H1 (cell line): ENCODE results near the gene HSF5. TPM values are rescaled to one million over a fixed set of nuclear protein-coding genes. Genes with fewer than 3 reads are reported as not detected.
A peak's percentile ranks its signal among the peaks of the same experiment; 100 is the strongest.

Experiments used
- CTCF ChIA-PET: fragments of 300-600 bp; sonication (Branson Sonifier 250); formaldehyde crosslinking; loops from one replicate; lab custom pipeline; 2021; ENCODE audit not compliant: partially characterized antibody; lab: Charles Lee
- POLR2A ChIA-PET: fragments of 300-600 bp; sonication (Branson Sonifier 250); formaldehyde crosslinking; loops from one replicate; lab custom pipeline; 2021; ENCODE audit warnings: inconsistent platforms; ENCODE audit not compliant: partially characterized antibody; lab: Charles Lee
- DNase-seq, 2 experiments: peaks; one replicate each; pipeline versions ENCODE4 v3.0.0 to v3.0.0-alpha.2; 2010 to 2022; ENCODE audit warnings: low spot score in 2 of 2, low read depth in 1 of 2, mixed read lengths in 1 of 2
- FAIRE-seq: peaks from 2 replicates; lab custom pipeline; 2011; peaks lifted over from hg19 to GRCh38; lab: Jason Lieb, UNC
- H2AFZ ChIP-seq: 2 replicates; pipeline ENCODE4 v1.8.1; 2012; ENCODE audit warnings: low read length, inconsistent platforms
- H2AK5ac ChIP-seq: 2 replicates; pipeline ENCODE4 v1.6.1; 2013; ENCODE audit warnings: low read depth, low read length
- H2BK120ac ChIP-seq: replicated peaks from 2 replicates; pipeline ENCODE3; 2013; ENCODE audit warnings: low read depth, low read length, inconsistent platforms
- H2BK12ac ChIP-seq: 2 replicates; pipeline ENCODE4 v1.6.1; 2013; ENCODE audit warnings: low read depth, low read length
- H2BK15ac ChIP-seq: 2 replicates; pipeline ENCODE4 v1.6.1; 2013; ENCODE audit warnings: low read length
- H2BK20ac ChIP-seq: 2 replicates; pipeline ENCODE4 v1.6.1; 2013; ENCODE audit warnings: low read length
- H2BK5ac ChIP-seq: 2 replicates; pipeline ENCODE4 v1.6.1; 2013; ENCODE audit warnings: low read depth, low read length
- H3K14ac ChIP-seq: 2 replicates; pipeline ENCODE4 v1.6.1; 2013; ENCODE audit warnings: inconsistent platforms; ENCODE audit not compliant: insufficient read length
- H3K18ac ChIP-seq: 2 replicates; pipeline ENCODE4 v1.6.1; 2013; ENCODE audit warnings: low read length; ENCODE audit errors: extremely low read depth
- H3K23ac ChIP-seq: 2 replicates; pipeline ENCODE4 v1.6.1; 2013; ENCODE audit warnings: inconsistent platforms; ENCODE audit not compliant: insufficient read length
- H3K23me2 ChIP-seq: 2 replicates; pipeline ENCODE4 v1.6.1; 2013; ENCODE audit warnings: low read depth, low read length
- H3K27ac ChIP-seq: 2 replicates; pipeline ENCODE4 v1.6.1; 2011; ENCODE audit warnings: low read depth, low read length, inconsistent platforms
- H3K27me3 ChIP-seq, 4 experiments: replicated peaks in 1 of 4; 1 replicate in 1 of 4; 2 replicates in 3 of 4; pipeline versions ENCODE4 v1.6.1 to v1.8.1; 2011 to 2013; ENCODE audit warnings: low read length in 3 of 4, mild to moderate bottlenecking in 3 of 4, inconsistent platforms in 2 of 4, mixed read lengths in 2 of 4, moderate library complexity in 1 of 4; ENCODE audit not compliant: control insufficient read depth in 3 of 4, insufficient read depth in 3 of 4; ENCODE audit errors: extremely low read depth in 1 of 4
- H3K36me3 ChIP-seq, 4 experiments: 2 replicates each; pipeline versions ENCODE4 v1.6.1 to v1.8.1; 2011 to 2013; ENCODE audit warnings: mild to moderate bottlenecking in 4 of 4, low read length in 3 of 4, moderate library complexity in 2 of 4, control low read depth in 1 of 4, inconsistent platforms in 1 of 4; ENCODE audit not compliant: insufficient read depth in 4 of 4, control insufficient read depth in 2 of 4
- H3K4ac ChIP-seq: replicated peaks from 2 replicates; pipeline ENCODE3; 2013; ENCODE audit warnings: low read length, low read depth, mixed read lengths, inconsistent platforms; ENCODE audit not compliant: insufficient read length
- H3K4me1 ChIP-seq, 4 experiments: replicated peaks in 1 of 4; 1 replicate in 1 of 4; 2 replicates in 3 of 4; pipeline versions ENCODE4 v1.6.1 to v1.8.1; 2011 to 2013; ENCODE audit warnings: low read length in 3 of 4, inconsistent platforms in 2 of 4, mixed read lengths in 1 of 4; ENCODE audit not compliant: insufficient read depth in 4 of 4, control insufficient read depth in 3 of 4
- H3K4me2 ChIP-seq, 2 experiments: 2 replicates each; pipeline versions ENCODE4 v1.6.1 to v1.8.1; 2011 to 2013; ENCODE audit warnings: low read depth in 2 of 2, low read length in 2 of 2, control low read depth in 1 of 2, inconsistent platforms in 1 of 2, mild to moderate bottlenecking in 1 of 2; ENCODE audit not compliant: insufficient read depth in 1 of 2
- H3K4me3 ChIP-seq, 4 experiments: fragments of 200-600, 300-600 bp in 1 of 4; sonication (generic), shearing (Covaris generic), sonication (Bioruptor Twin) in 1 of 4; 2 replicates each; pipeline versions ENCODE4 v1.5.1 to v1.8.1; 2011 to 2016; ENCODE audit warnings: low read length in 4 of 4, low read depth in 3 of 4, control low read depth in 2 of 4, inconsistent platforms in 2 of 4, mild to moderate bottlenecking in 2 of 4, mixed read lengths in 1 of 4, moderate library complexity in 1 of 4; ENCODE audit not compliant: insufficient read depth in 2 of 4; ENCODE audit errors: extremely low read depth in 1 of 4
- H3K56ac ChIP-seq: replicated peaks from 2 replicates; pipeline ENCODE3; 2013; ENCODE audit warnings: low read depth, mild to moderate bottlenecking, mixed read lengths, low read length, inconsistent platforms; ENCODE audit not compliant: insufficient read length
- H3K79me1 ChIP-seq: 2 replicates; pipeline ENCODE4 v1.6.1; 2013; ENCODE audit warnings: low read depth, low read length, control low read depth
- H3K79me2 ChIP-seq, 2 experiments: 2 replicates each; pipeline versions ENCODE4 v1.6.1 to v1.8.1; 2012 to 2013; ENCODE audit warnings: low read length in 2 of 2, mild to moderate bottlenecking in 2 of 2, inconsistent platforms in 1 of 2; ENCODE audit not compliant: insufficient read depth in 2 of 2, control insufficient read depth in 1 of 2
- H3K9ac ChIP-seq, 4 experiments: replicated peaks in 1 of 4; 1 replicate in 1 of 4; 2 replicates in 3 of 4; pipeline versions ENCODE4 v1.6.1 to v1.8.1; 2011 to 2013; ENCODE audit warnings: low read depth in 3 of 4, low read length in 3 of 4, control low read depth in 2 of 4, mild to moderate bottlenecking in 2 of 4, moderate library complexity in 2 of 4, inconsistent platforms in 1 of 4; ENCODE audit errors: extremely low read depth in 1 of 4
- H3K9me3 ChIP-seq, 2 experiments: 2 replicates each; pipeline versions ENCODE4 v1.6.1 to v1.8.1; 2012 to 2013; ENCODE audit warnings: mild to moderate bottlenecking in 2 of 2, moderate library complexity in 2 of 2, control low read depth in 1 of 2, inconsistent platforms in 1 of 2, low read depth in 1 of 2, low read length in 1 of 2, mixed read lengths in 1 of 2; ENCODE audit not compliant: insufficient read depth in 2 of 2
- H4K20me1 ChIP-seq, 2 experiments: replicated peaks in 1 of 2; 2 replicates each; pipeline versions ENCODE3 to v1.8.1; 2011 to 2013; ENCODE audit warnings: inconsistent platforms in 2 of 2, low read length in 2 of 2, mild to moderate bottlenecking in 1 of 2; ENCODE audit not compliant: insufficient read depth in 2 of 2, control insufficient read depth in 1 of 2
- H4K5ac ChIP-seq: 2 replicates; pipeline ENCODE4 v1.6.1; 2013; ENCODE audit warnings: low read length, low read depth, mixed read lengths, inconsistent platforms; ENCODE audit not compliant: insufficient read length
- H4K8ac ChIP-seq: 2 replicates; pipeline ENCODE4 v1.8.0; 2013; ENCODE audit warnings: mild to moderate bottlenecking, moderate library complexity, low read length, inconsistent platforms; ENCODE audit not compliant: insufficient read depth; ENCODE audit errors: extremely low read depth
- H4K91ac ChIP-seq: replicated peaks from 2 replicates; pipeline ENCODE3; 2013; ENCODE audit warnings: low read length, mixed read lengths, inconsistent platforms; ENCODE audit not compliant: insufficient read length
- BRCA1 ChIP-seq: IDR thresholded peaks from 2 replicates; pipeline ENCODE4 v1.6.1; 2012; ENCODE audit warnings: low read depth, low read length, improper control_type of control experiment
- CBX5 ChIP-seq: fragments of 300-800, 300-1000 bp; sonication (generic); IDR thresholded peaks from 2 replicates; pipeline ENCODE4 v1.7.1; 2016; ENCODE audit warnings: antibody characterized with exemption, low read length, low read depth
- CHD1 ChIP-seq: IDR thresholded peaks from 2 replicates; pipeline ENCODE4 v1.6.1; 2012; ENCODE audit warnings: low read depth, low read length, improper control_type of control experiment
- FOSL1 ChIP-seq: IDR thresholded peaks from 2 replicates; pipeline ENCODE4 v1.6.1; 2011; ENCODE audit warnings: mild to moderate bottlenecking, low read depth, low read length, moderate library complexity; ENCODE audit not compliant: insufficient read depth
- HDAC6 ChIP-seq: IDR thresholded peaks from one replicate; pipeline ENCODE4 v1.7.1; 2012; ENCODE audit warnings: low read depth, mild to moderate bottlenecking, inconsistent platforms, low read length, moderate library complexity
- KDM1A ChIP-seq: fragments of 200-600, 300-600 bp; sonication (generic); IDR thresholded peaks from 2 replicates; pipeline ENCODE4 v1.7.1; 2016; ENCODE audit warnings: mild to moderate bottlenecking, low read length, borderline replicate concordance
- NRF1 ChIP-seq: IDR thresholded peaks from 2 replicates; pipeline ENCODE4 v1.6.1; 2011; ENCODE audit warnings: mild to moderate bottlenecking, low read depth, low read length, improper control_type of control experiment
- PHF8 ChIP-seq: fragments of 200-600 bp; sonication (generic); conservative IDR thresholded peaks from 2 replicates; pipeline ENCODE4 v1.7.1; 2012; ENCODE audit warnings: low read depth, mild to moderate bottlenecking, inconsistent platforms, low read length, moderate library complexity
- POLR2AphosphoS5 ChIP-seq: IDR thresholded peaks from 2 replicates; pipeline ENCODE4 v1.6.1; 2011; ENCODE audit warnings: low read depth, low read length
- POU5F1 ChIP-seq: IDR thresholded peaks from 2 replicates; pipeline ENCODE4 v1.6.1; 2011; ENCODE audit warnings: low read depth, mild to moderate bottlenecking, low read length, moderate library complexity
- TEAD4 ChIP-seq: IDR thresholded peaks from 2 replicates; pipeline ENCODE4 v1.6.1; 2012; ENCODE audit warnings: low read depth, low read length, inconsistent platforms, mixed read lengths
- ZNF274 ChIP-seq: IDR thresholded peaks from 2 replicates; pipeline ENCODE4 v1.7.0; 2012; ENCODE audit warnings: low read length, borderline replicate concordance; ENCODE audit errors: extremely low read depth
- WGBS, 2 experiments: shearing (Covaris generic) in 1 of 2; methylation state at CpG; one replicate each; pipeline versions ENCODE4 v1.1.6 to v1.1.7; 2013 to 2015; ENCODE audit warnings: low lambda C conversion rate in 2 of 2, mixed read lengths in 2 of 2, inconsistent platforms in 1 of 2, low coverage in 1 of 2, missing lambda C conversion rate in 1 of 2; ENCODE audit not compliant: insufficient replicate concordance in 2 of 2, insufficient coverage in 1 of 2, insufficient read length in 1 of 2; ENCODE audit errors: extremely low coverage in 1 of 2, missing lambda C conversion rate in 1 of 2; 5-methylcytosine and 5-hydroxymethylcytosine counted together
- polyA plus RNA-seq, 7 experiments: library from polyadenylated mRNA; depleted of rRNA in 3 of 7; stranded (reverse) in 5 of 7; unstranded in 2 of 7; fragments of >200 nt in 5 of 7; fragments of 200-250 nt in 2 of 7; gene quantifications; 1 replicate in 5 of 7; 2 replicates in 1 of 7; 4 replicates in 1 of 7; pipeline versions ENCODE4 v1.2.1 to v1.2.3, GENCODE V29; 2011 to 2013; ENCODE audit warnings: missing spikeins in 2 of 7, mixed read lengths in 2 of 7
- total RNA-seq: library from RNA; stranded (reverse); fragmentation: NEBNext Ultra II Directional; extraction: Animal tissue kit (Norgen Biotek cat#: 25700); gene quantifications from 2 replicates; pipeline ENCODE4 v1.2.1, GENCODE V29; 2021
- TF ChIP-seq, protein P1 (sequence below): IDR thresholded peaks from 2 replicates; pipeline ENCODE4 v1.6.1; 2012; ENCODE audit warnings: inconsistent platforms
- TF ChIP-seq, protein P2 (sequence below): IDR thresholded peaks from 2 replicates; pipeline ENCODE4 v1.6.1; 2012; ENCODE audit warnings: inconsistent platforms

Gene HSF5
- total and polyA plus RNA-seq, 2 of the 8 experiments (the other 6 are each of a cell fraction or from before 2014, with no cell fraction given) = not detected

DNA sequence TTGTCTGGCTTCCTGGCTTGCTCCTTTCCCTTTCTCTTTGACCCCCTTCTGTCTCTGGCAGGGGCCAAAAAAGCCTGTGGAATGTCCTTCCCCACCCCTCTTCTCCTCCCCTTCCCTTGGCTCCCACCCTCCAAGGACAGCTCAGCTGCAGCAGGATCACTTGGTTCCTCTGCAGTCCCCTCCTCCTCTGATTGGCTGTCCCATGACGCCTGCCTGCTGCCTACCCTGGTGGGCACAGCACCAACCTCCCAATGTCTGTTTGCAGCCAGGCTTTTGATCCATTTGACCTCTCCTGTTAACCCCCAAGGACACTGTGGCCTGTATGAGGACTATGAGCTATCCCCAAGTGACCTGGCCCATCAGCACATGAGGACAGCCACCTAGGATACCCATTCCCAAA lies 41.1 kb upstream of the HSF5 start:
- Histone ChIP-seq H3K4me1 (peaks cover 7 to 20% (median 9%) of the 10 kb centered on the region in 4 experiments), H3K23me2 (peaks cover 12% of the 10 kb centered on the region), H3K27ac (no peak overlapping the region), H2BK5ac (0 out of 2 replicates have a peak overlapping the region, but pooled peaks have one; percentile 26), H4K8ac (no peak overlapping the region), H3K36me3 (no peaks in the 10 kb centered on the region), H3K56ac (no peak overlapping the region), H3K4me2 (no peak overlapping the region), H3K79me1 (no peaks in the 10 kb centered on the region), H3K18ac (no peak overlapping the region), H3K4me3 (no peak overlapping the region), H3K9ac (no peak overlapping the region; a peak in 1 of 7 replicates), H2BK12ac (no peak overlapping the region), H4K20me1 (no peaks in the 10 kb centered on the region), H3K14ac (no peak overlapping the region), H4K91ac (no peak overlapping the region), H3K23ac (no peak overlapping the region), H2BK15ac (no peak overlapping the region), H2AK5ac (no peak overlapping the region), H4K5ac (no peak overlapping the region), H2AFZ (no peak overlapping the region), H3K4ac (no peak overlapping the region), H3K79me2 (no peaks in the 10 kb centered on the region), H3K27me3 (peaks cover 0 to 6% (median 4%) of the 10 kb centered on the region in 4 experiments; a peak in 5 of 7 replicates), H3K9me3 (no peaks in the 10 kb centered on the region), H2BK20ac (no peak overlapping the region), H2BK120ac (no peak overlapping the region)
- 38% methylated on average over 1 of the region's 1 CpG; no CpG with 5 or more reads in 1 of the 2 experiments for WGBS, 2 experiments
- FAIRE-seq (no peak), DNase-seq (no peak)
- ChIA-PET POLR2A (interaction anchor here (1.3 to 6.0 kb wide), 5 partner anchors 9 to 129 kb away, joined by 4 to 32 read pairs (median 28); partner anchors contain the start of gene MTMR4), CTCF (interaction anchor here (1.1 to 16.5 kb wide), 4 partner anchors 8 to 59 kb away, joined by 3 to 163 read pairs (median 48); a partner anchor contains a TSS)
- TF ChIP-seq BRCA1 = no peak
- TF ChIP-seq PHF8 = no peak
- no peak for TF ChIP-seq KDM1A
- no peak for TF ChIP-seq ZNF274
- no peak for TF ChIP-seq HDAC6
- TF ChIP-seq CBX5 = no peak
- TF ChIP-seq TEAD4 = no peak
- TF ChIP-seq, protein P1, sequence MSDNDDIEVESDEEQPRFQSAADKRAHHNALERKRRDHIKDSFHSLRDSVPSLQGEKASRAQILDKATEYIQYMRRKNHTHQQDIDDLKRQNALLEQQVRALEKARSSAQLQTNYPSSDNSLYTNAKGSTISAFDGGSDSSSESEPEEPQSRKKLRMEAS = no peak
- no peak for TF ChIP-seq FOSL1
- TF ChIP-seq NRF1 = no peak
- no peak for TF ChIP-seq CHD1
- TF ChIP-seq POLR2AphosphoS5 = no peak
- no peak for TF ChIP-seq POU5F1
- TF ChIP-seq, protein P2, sequence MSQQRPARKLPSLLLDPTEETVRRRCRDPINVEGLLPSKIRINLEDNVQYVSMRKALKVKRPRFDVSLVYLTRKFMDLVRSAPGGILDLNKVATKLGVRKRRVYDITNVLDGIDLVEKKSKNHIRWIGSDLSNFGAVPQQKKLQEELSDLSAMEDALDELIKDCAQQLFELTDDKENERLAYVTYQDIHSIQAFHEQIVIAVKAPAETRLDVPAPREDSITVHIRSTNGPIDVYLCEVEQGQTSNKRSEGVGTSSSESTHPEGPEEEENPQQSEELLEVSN = no peak
